ENCODE results near the gene MYO1H.

The MYO1H gene

GRCh38 chr12:109343677-109344076, 4.0 kb upstream of the MYO1H start:
- Histone ChIP-seq H3K4me3 (ENCODE audit: low read length in 2 of 2) (no peak overlapping the region), H3K27ac (ENCODE audit: low read depth in 2 of 2, low read length in 2 of 2) (no peak overlapping the region), H3K4me1 (ENCODE audit: control insufficient read depth in 2 of 2, insufficient read depth in 2 of 2, low read length in 2 of 2) (no peaks in the 10 kb centered on the region)

GRCh38 chr12:109345428-109345827, 2.3 kb upstream of the MYO1H start:
- Histone ChIP-seq H3K27ac (ENCODE audit: low read depth in 2 of 2, low read length in 2 of 2) (no peak overlapping the region), H3K27me3 (ENCODE audit: control insufficient read depth in 2 of 2, insufficient read depth in 2 of 2, low read length in 2 of 2) (no peaks in the 10 kb centered on the region), H3K9me3 (ENCODE audit: control insufficient read depth in 2 of 2, low read length in 2 of 2) (no peaks in the 10 kb centered on the region), H3K4me3 (ENCODE audit: low read length in 2 of 2) (no peak overlapping the region), H3K9ac (ENCODE audit: low read depth in 1 of 2, low read length in 2 of 2) (no peak overlapping the region), H3K4me1 (ENCODE audit: control insufficient read depth in 2 of 2, insufficient read depth in 2 of 2, low read length in 2 of 2) (no peaks in the 10 kb centered on the region), H3K36me3 (ENCODE audit: control insufficient read depth in 2 of 2, insufficient read depth in 2 of 2, low read length in 2 of 2) (no peaks in the 10 kb centered on the region)

More at GRCh38 chr12:109343677-109344076, 4.0 kb upstream of the MYO1H start:
- no peaks in the 10 kb centered on the region for H3K9me3 ChIP-seq (ENCODE audit: control insufficient read depth in 2 of 2, low read length in 2 of 2)
- no peaks in the 10 kb centered on the region for H3K36me3 ChIP-seq (ENCODE audit: control insufficient read depth in 2 of 2, insufficient read depth in 2 of 2, low read length in 2 of 2)
- H3K9ac ChIP-seq (ENCODE audit: low read depth in 1 of 2, low read length in 2 of 2): no peak overlapping the region
- H3K27me3 ChIP-seq (ENCODE audit: control insufficient read depth in 2 of 2, insufficient read depth in 2 of 2, low read length in 2 of 2): no peaks in the 10 kb centered on the region

- Histone ChIP-seq H3K27ac (ENCODE audit: low read depth in 2 of 2, low read length in 2 of 2) (no peak overlapping the region), H3K4me3 (ENCODE audit: low read length in 2 of 2) (no peak overlapping the region), H3K9ac (ENCODE audit: low read depth in 1 of 2, low read length in 2 of 2) (no peak overlapping the region), H3K27me3 (ENCODE audit: control insufficient read depth in 2 of 2, insufficient read depth in 2 of 2, low read length in 2 of 2) (no peaks in the 10 kb centered on the region), H3K4me1 (ENCODE audit: control insufficient read depth in 2 of 2, insufficient read depth in 2 of 2, low read length in 2 of 2) (no peaks in the 10 kb centered on the region), H3K36me3 (ENCODE audit: control insufficient read depth in 2 of 2, insufficient read depth in 2 of 2, low read length in 2 of 2) (no peaks in the 10 kb centered on the region), H3K9me3 (ENCODE audit: control insufficient read depth in 2 of 2, low read length in 2 of 2) (no peaks in the 10 kb centered on the region)
Measured at GRCh38 chr12:109346920-109347319, 780 bp upstream of the MYO1H start.

GRCh38 chr12:109352184-109352583, 4.5 kb downstream of the MYO1H start:
- no peaks in the 10 kb centered on the region for H3K9me3 ChIP-seq (ENCODE audit: control insufficient read depth in 2 of 2, low read length in 2 of 2)
- no peak overlapping the region for H3K4me3 ChIP-seq (ENCODE audit: low read length in 2 of 2)
- no peak overlapping the region for H3K9ac ChIP-seq (ENCODE audit: low read depth in 1 of 2, low read length in 2 of 2)
- H3K27me3 ChIP-seq (ENCODE audit: control insufficient read depth in 2 of 2, insufficient read depth in 2 of 2, low read length in 2 of 2): no peaks in the 10 kb centered on the region
- H3K27ac ChIP-seq (ENCODE audit: low read depth in 2 of 2, low read length in 2 of 2): no peak overlapping the region
- H3K36me3 ChIP-seq (ENCODE audit: control insufficient read depth in 2 of 2, insufficient read depth in 2 of 2, low read length in 2 of 2): no peaks in the 10 kb centered on the region
- H3K4me1 ChIP-seq (ENCODE audit: control insufficient read depth in 2 of 2, insufficient read depth in 2 of 2, low read length in 2 of 2): no peaks in the 10 kb centered on the region

GRCh38 chr12:109356577-109356976, 8.9 kb downstream of the MYO1H start:
- Histone ChIP-seq H3K4me3 (ENCODE audit: low read length in 2 of 2) (no peak overlapping the region), H3K27me3 (ENCODE audit: control insufficient read depth in 2 of 2, insufficient read depth in 2 of 2, low read length in 2 of 2) (no peaks in the 10 kb centered on the region), H3K36me3 (ENCODE audit: control insufficient read depth in 2 of 2, insufficient read depth in 2 of 2, low read length in 2 of 2) (no peaks in the 10 kb centered on the region), H3K27ac (ENCODE audit: low read depth in 2 of 2, low read length in 2 of 2) (no peak overlapping the region), H3K9ac (ENCODE audit: low read depth in 1 of 2, low read length in 2 of 2) (no peak overlapping the region), H3K9me3 (ENCODE audit: control insufficient read depth in 2 of 2, low read length in 2 of 2) (no peaks in the 10 kb centered on the region), H3K4me1 (ENCODE audit: control insufficient read depth in 2 of 2, insufficient read depth in 2 of 2, low read length in 2 of 2) (no peaks in the 10 kb centered on the region)

- Histone ChIP-seq H3K4me1 (ENCODE audit: control insufficient read depth in 2 of 2, insufficient read depth in 2 of 2, low read length in 2 of 2) (no peaks in the 10 kb centered on the region), H3K36me3 (ENCODE audit: control insufficient read depth in 2 of 2, insufficient read depth in 2 of 2, low read length in 2 of 2) (no peaks in the 10 kb centered on the region), H3K27ac (ENCODE audit: low read depth in 2 of 2, low read length in 2 of 2) (no peak overlapping the region), H3K27me3 (ENCODE audit: control insufficient read depth in 2 of 2, insufficient read depth in 2 of 2, low read length in 2 of 2) (no peaks in the 10 kb centered on the region), H3K9me3 (ENCODE audit: control insufficient read depth in 2 of 2, low read length in 2 of 2) (no peaks in the 10 kb centered on the region), H3K4me3 (ENCODE audit: low read length in 2 of 2) (no peak overlapping the region), H3K9ac (ENCODE audit: low read depth in 1 of 2, low read length in 2 of 2) (no peak overlapping the region)
Measured at GRCh38 chr12:109357032-109357431, 9.3 kb downstream of the MYO1H start.

- no peaks in the 10 kb centered on the region for H3K4me1 ChIP-seq (ENCODE audit: control insufficient read depth in 2 of 2, insufficient read depth in 2 of 2, low read length in 2 of 2)
- no peaks in the 10 kb centered on the region for H3K27me3 ChIP-seq (ENCODE audit: control insufficient read depth in 2 of 2, insufficient read depth in 2 of 2, low read length in 2 of 2)
- H3K4me3 ChIP-seq (ENCODE audit: low read length in 2 of 2): no peak overlapping the region
- H3K9ac ChIP-seq (ENCODE audit: low read depth in 1 of 2, low read length in 2 of 2): no peak overlapping the region
- H3K9me3 ChIP-seq (ENCODE audit: control insufficient read depth in 2 of 2, low read length in 2 of 2): no peaks in the 10 kb centered on the region
- no peaks in the 10 kb centered on the region for H3K36me3 ChIP-seq (ENCODE audit: control insufficient read depth in 2 of 2, insufficient read depth in 2 of 2, low read length in 2 of 2)
- no peak overlapping the region for H3K27ac ChIP-seq (ENCODE audit: low read depth in 2 of 2, low read length in 2 of 2)
Measured at GRCh38 chr12:109358154-109358869, 10.6 kb downstream of the MYO1H start.

GRCh38 chr12:109359131-109359690, 11.5 kb downstream of the MYO1H start:
- H3K27ac ChIP-seq (ENCODE audit: low read depth in 2 of 2, low read length in 2 of 2): no peak overlapping the region
- no peaks in the 10 kb centered on the region for H3K4me1 ChIP-seq (ENCODE audit: control insufficient read depth in 2 of 2, insufficient read depth in 2 of 2, low read length in 2 of 2)
- H3K36me3 ChIP-seq (ENCODE audit: control insufficient read depth in 2 of 2, insufficient read depth in 2 of 2, low read length in 2 of 2): no peaks in the 10 kb centered on the region
- no peak overlapping the region for H3K4me3 ChIP-seq (ENCODE audit: low read length in 2 of 2)
- no peaks in the 10 kb centered on the region for H3K9me3 ChIP-seq (ENCODE audit: control insufficient read depth in 2 of 2, low read length in 2 of 2)
- no peak overlapping the region for H3K9ac ChIP-seq (ENCODE audit: low read depth in 1 of 2, low read length in 2 of 2)
- no peaks in the 10 kb centered on the region for H3K27me3 ChIP-seq (ENCODE audit: control insufficient read depth in 2 of 2, insufficient read depth in 2 of 2, low read length in 2 of 2)

- Histone ChIP-seq H3K4me1 (ENCODE audit: control insufficient read depth in 2 of 2, insufficient read depth in 2 of 2, low read length in 2 of 2) (no peaks in the 10 kb centered on the region), H3K27me3 (ENCODE audit: control insufficient read depth in 2 of 2, insufficient read depth in 2 of 2, low read length in 2 of 2) (peaks cover 0 to 2% of the 10 kb centered on the region in 2 donors), H3K9ac (ENCODE audit: low read depth in 1 of 2, low read length in 2 of 2) (no peak overlapping the region), H3K9me3 (ENCODE audit: control insufficient read depth in 2 of 2, low read length in 2 of 2) (no peaks in the 10 kb centered on the region), H3K4me3 (ENCODE audit: low read length in 2 of 2) (no peak overlapping the region), H3K36me3 (ENCODE audit: control insufficient read depth in 2 of 2, insufficient read depth in 2 of 2, low read length in 2 of 2) (no peaks in the 10 kb centered on the region), H3K27ac (ENCODE audit: low read depth in 2 of 2, low read length in 2 of 2) (no peak overlapping the region)
Measured at GRCh38 chr12:109369831-109370230, 22.1 kb downstream of the MYO1H start.

- H3K36me3 ChIP-seq (ENCODE audit: control insufficient read depth in 2 of 2, insufficient read depth in 2 of 2, low read length in 2 of 2): no peaks in the 10 kb centered on the region
- no peaks in the 10 kb centered on the region for H3K27me3 ChIP-seq (ENCODE audit: control insufficient read depth in 2 of 2, insufficient read depth in 2 of 2, low read length in 2 of 2)
- H3K27ac ChIP-seq (ENCODE audit: low read depth in 2 of 2, low read length in 2 of 2): no peak overlapping the region
- no peaks in the 10 kb centered on the region for H3K4me1 ChIP-seq (ENCODE audit: control insufficient read depth in 2 of 2, insufficient read depth in 2 of 2, low read length in 2 of 2)
- no peak overlapping the region for H3K9ac ChIP-seq (ENCODE audit: low read depth in 1 of 2, low read length in 2 of 2)
- H3K9me3 ChIP-seq (ENCODE audit: control insufficient read depth in 2 of 2, low read length in 2 of 2): no peaks in the 10 kb centered on the region
- H3K4me3 ChIP-seq (ENCODE audit: low read length in 2 of 2): no peak overlapping the region
Measured at GRCh38 chr12:109377139-109377685, 29.5 kb downstream of the MYO1H start.
